Measurements from ENCODE around the gene TCF25. TPM values are rescaled to one million over a fixed set of nuclear protein-coding genes. Genes with fewer than 3 reads are reported as not detected.

The TCF25 gene
- total and polyA plus RNA-seq, 2 donors (not counting 1 experiment from before 2014, with no cell fraction given), result 150 to 176 TPM

DNA sequence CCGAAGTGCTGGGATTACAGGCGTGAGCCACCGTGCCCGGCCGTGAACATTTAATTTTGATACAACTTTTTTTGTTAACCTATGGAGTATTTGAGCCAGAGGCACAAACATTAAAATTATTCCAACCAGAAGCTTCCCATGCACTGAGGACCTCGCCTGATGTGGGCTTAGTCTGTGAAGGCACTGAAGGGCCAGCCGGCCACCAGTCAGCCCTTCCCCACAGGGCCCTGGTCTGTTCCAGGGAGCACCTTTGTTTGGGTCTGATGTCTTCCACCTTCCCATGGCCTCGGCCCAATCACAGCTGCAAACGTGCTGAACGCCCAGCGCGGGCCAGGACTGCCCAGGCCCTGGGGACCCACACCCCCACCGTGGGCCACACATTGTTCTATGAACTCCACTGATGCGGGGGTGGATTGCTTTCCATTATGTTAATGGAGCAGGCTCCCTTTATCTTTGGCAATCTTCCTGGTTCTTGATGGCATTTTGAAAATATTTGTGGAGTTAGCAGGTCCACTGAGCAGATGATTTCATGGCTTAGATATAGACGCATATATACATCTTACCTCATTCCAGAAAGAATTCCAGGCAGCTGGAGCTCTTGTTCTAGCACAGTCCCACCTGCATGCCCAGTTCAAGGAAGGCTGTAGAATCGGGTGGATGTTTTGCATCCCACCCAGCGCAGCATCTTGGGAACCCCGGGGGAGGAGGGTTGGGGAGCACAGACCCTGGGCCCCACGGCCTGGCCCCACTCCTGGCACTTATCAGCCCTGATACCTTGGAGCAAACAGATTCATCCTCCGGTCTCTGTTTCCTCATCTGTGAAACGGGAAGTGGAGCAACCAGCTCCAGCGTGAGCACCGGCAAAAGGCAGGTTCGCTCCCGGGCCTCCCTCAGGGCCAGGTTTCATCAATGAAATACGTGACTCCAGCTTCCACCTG, 30.7 kb upstream of the TCF25 start:
- Histone ChIP-seq H3K27me3 (ENCODE audit: control insufficient read depth, insufficient read depth, low read length) (no peaks in the 10 kb centered on the region), H3K27ac (ENCODE audit: insufficient read depth, low read length) (no peak overlapping the region), H3K4me1 (ENCODE audit: control insufficient read depth, extremely low read depth, insufficient read depth, low read length) (peaks cover 2% of the 10 kb centered on the region), H3K9ac (ENCODE audit: insufficient read depth, low read length) (no peak overlapping the region), H3K9me3 (ENCODE audit: control insufficient read depth, insufficient read depth, low read depth, low read length) (no peaks in the 10 kb centered on the region), H4K20me1 (ENCODE audit: control insufficient read depth, extremely low read depth, insufficient read depth, low read length) (no peaks in the 10 kb centered on the region), H2AFZ (ENCODE audit: low read length) (no peak overlapping the region), H3K4me2 (ENCODE audit: extremely low read depth, insufficient read depth, low read length) (no peak overlapping the region), H3K36me3 (ENCODE audit: control insufficient read depth, insufficient read depth, low read length) (no peaks in the 10 kb centered on the region), H3K4me3 (replicated peaks in 1 of 4; ENCODE audit: control extremely low read depth in 1 of 4, insufficient read depth in 1 of 4, low read depth in 3 of 4, low read length in 4 of 4) (no peak overlapping the region), H3K79me2 (ENCODE audit: control insufficient read depth, insufficient read depth, low read length) (no peaks in the 10 kb centered on the region)
- no peak for TF ChIP-seq EZH2 (IDR thresholded peaks at IDR 0.05; ENCODE audit: low read length, missing control alignments)
- TF ChIP-seq, protein P1, sequence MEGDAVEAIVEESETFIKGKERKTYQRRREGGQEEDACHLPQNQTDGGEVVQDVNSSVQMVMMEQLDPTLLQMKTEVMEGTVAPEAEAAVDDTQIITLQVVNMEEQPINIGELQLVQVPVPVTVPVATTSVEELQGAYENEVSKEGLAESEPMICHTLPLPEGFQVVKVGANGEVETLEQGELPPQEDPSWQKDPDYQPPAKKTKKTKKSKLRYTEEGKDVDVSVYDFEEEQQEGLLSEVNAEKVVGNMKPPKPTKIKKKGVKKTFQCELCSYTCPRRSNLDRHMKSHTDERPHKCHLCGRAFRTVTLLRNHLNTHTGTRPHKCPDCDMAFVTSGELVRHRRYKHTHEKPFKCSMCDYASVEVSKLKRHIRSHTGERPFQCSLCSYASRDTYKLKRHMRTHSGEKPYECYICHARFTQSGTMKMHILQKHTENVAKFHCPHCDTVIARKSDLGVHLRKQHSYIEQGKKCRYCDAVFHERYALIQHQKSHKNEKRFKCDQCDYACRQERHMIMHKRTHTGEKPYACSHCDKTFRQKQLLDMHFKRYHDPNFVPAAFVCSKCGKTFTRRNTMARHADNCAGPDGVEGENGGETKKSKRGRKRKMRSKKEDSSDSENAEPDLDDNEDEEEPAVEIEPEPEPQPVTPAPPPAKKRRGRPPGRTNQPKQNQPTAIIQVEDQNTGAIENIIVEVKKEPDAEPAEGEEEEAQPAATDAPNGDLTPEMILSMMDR (conservative IDR thresholded peaks at IDR 0.05 in 1 of 2, IDR thresholded peaks at IDR 0.05 in 1 of 2; ENCODE audit: low read depth in 1 of 2, low read length in 2 of 2), result no peak
- DNase-seq (ENCODE audit: low read depth in 2 of 2), result peak in 1 of 2 donors; percentile 97

DNA sequence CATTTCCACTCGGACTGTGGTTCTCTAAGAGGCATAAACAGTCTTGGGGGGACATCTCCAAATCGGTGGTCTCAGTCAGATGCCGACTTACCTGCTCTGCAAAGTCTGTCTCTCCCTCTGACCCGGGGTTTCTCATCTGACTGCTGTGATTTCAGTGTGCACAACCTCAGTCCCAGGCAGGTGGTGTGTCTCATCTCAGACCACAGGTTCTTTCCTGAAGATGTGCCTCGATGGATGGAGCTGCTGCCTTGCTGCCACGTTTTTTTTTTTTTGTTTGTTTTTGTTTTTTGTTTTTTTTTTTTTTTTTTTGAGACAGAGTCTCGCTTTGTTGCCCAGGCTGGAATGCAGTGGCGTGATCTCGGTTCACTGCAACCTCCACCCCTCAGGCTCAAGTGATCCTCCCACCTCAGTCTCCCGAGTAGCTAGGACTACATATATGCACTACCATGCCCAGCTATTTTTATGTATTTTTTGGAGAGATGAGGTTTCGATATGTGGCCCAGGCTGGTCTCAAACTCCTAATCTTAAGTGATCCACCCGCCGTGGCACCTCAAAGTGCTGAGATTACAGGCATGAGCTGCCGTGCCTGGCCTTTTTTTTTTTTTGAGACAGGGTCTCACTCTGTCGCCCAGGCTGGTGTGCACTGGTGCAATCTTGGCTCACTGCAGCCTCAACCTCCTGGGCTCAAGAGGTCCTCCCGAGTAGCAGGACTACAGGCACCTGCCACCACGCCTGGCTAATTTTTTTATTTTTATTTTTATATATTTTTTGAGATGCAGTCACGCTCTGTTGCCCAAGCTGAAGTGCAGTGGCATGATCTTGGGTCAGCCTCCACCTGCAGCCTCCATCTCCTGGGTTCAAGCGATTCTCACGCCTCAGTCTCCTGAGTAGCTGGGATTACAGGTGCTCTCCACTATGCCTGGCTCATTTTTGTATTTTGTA, 29.7 kb upstream of the TCF25 start:
- Histone ChIP-seq H3K4me3 (replicated peaks in 1 of 4; ENCODE audit: control extremely low read depth in 1 of 4, insufficient read depth in 1 of 4, low read depth in 3 of 4, low read length in 4 of 4) (no peak overlapping the region), H3K4me1 (ENCODE audit: control insufficient read depth, extremely low read depth, insufficient read depth, low read length) (peaks cover 2% of the 10 kb centered on the region), H2AFZ (ENCODE audit: low read length) (no peak overlapping the region), H3K36me3 (ENCODE audit: control insufficient read depth, insufficient read depth, low read length) (no peaks in the 10 kb centered on the region), H3K9me3 (ENCODE audit: control insufficient read depth, insufficient read depth, low read depth, low read length) (no peaks in the 10 kb centered on the region), H4K20me1 (ENCODE audit: control insufficient read depth, extremely low read depth, insufficient read depth, low read length) (no peaks in the 10 kb centered on the region), H3K4me2 (ENCODE audit: extremely low read depth, insufficient read depth, low read length) (no peak overlapping the region), H3K9ac (ENCODE audit: insufficient read depth, low read length) (no peak overlapping the region), H3K27ac (ENCODE audit: insufficient read depth, low read length) (no peak overlapping the region), H3K27me3 (ENCODE audit: control insufficient read depth, insufficient read depth, low read length) (no peaks in the 10 kb centered on the region), H3K79me2 (ENCODE audit: control insufficient read depth, insufficient read depth, low read length) (no peaks in the 10 kb centered on the region)
- peak in 1 of 2 donors; percentile 20 for DNase-seq (ENCODE audit: low read depth in 2 of 2)
- TF ChIP-seq EZH2 (IDR thresholded peaks at IDR 0.05; ENCODE audit: low read length, missing control alignments), result no peak
- TF ChIP-seq, protein P1 (conservative IDR thresholded peaks at IDR 0.05 in 1 of 2, IDR thresholded peaks at IDR 0.05 in 1 of 2; ENCODE audit: low read depth in 1 of 2, low read length in 2 of 2), result no peak
